GM12864 (cell line): Measurements from ENCODE around the gene KCNQ2.

Source experiments
- DNase-seq: peaks from one replicate; pipeline ENCODE4 v3.0.0-alpha.2; 2011; ENCODE audit warnings: low read depth
- H3K4me3 ChIP-seq: 2 replicates; pipeline ENCODE4 v1.5.1; 2011; ENCODE audit warnings: mild to moderate bottlenecking, low read depth, low read length, control low read depth
- TF ChIP-seq, protein P1 (sequence below): IDR thresholded peaks from 2 replicates; pipeline ENCODE4 v1.5.1; 2011; ENCODE audit warnings: low read depth, mild to moderate bottlenecking, moderate library complexity, low read length, control low read depth, inconsistent platforms; ENCODE audit errors: missing control alignments

Gene KCNQ2

DNA sequence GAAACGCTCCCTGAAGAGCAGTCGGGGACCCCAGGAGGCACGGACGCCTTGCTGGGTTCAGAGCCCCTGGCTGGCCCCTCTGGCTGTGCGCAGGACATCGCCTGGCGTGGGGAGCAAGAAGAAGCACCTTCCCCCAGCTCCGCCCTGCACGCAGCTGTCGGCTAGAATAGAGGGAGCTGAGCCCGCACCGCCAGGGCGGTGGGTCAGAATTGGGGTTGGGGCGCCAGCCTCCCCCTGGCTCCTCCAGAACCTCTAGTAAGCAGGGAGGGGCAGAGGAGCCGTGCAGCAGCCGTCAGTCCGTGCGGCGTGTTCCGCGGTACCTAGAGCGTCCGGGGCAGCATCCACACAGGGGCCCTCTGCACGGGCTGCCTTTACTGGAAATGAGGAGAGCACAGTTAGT lies 53.2 kb downstream of the KCNQ2 start:
- TF ChIP-seq, protein P1, sequence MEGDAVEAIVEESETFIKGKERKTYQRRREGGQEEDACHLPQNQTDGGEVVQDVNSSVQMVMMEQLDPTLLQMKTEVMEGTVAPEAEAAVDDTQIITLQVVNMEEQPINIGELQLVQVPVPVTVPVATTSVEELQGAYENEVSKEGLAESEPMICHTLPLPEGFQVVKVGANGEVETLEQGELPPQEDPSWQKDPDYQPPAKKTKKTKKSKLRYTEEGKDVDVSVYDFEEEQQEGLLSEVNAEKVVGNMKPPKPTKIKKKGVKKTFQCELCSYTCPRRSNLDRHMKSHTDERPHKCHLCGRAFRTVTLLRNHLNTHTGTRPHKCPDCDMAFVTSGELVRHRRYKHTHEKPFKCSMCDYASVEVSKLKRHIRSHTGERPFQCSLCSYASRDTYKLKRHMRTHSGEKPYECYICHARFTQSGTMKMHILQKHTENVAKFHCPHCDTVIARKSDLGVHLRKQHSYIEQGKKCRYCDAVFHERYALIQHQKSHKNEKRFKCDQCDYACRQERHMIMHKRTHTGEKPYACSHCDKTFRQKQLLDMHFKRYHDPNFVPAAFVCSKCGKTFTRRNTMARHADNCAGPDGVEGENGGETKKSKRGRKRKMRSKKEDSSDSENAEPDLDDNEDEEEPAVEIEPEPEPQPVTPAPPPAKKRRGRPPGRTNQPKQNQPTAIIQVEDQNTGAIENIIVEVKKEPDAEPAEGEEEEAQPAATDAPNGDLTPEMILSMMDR: no peak
- DNase-seq: no peak
- H3K4me3 ChIP-seq: no peak overlapping the region

DNA sequence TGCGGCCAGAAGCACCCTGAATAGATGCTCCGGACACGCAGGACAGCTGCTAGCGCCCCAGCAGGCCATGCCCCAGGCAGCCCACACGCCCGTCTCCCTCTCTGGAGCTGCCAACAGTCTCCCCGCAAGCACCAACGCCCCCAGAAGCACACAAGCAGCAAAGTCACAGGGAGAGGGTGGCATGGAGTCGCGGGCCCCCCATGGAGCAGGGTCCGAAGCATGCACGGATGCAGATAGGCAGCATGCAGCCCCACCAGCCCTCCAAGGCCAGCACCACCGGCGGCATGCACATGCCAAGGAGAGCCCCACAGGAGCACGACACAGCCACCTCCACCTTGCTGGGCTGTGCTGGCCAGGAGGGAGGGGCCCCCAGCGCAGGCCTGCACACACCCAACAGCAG lies 53.8 kb downstream of the KCNQ2 start:
- DNase-seq: no peak
- no peak overlapping the region for H3K4me3 ChIP-seq
- TF ChIP-seq, protein P1: no peak

DNA sequence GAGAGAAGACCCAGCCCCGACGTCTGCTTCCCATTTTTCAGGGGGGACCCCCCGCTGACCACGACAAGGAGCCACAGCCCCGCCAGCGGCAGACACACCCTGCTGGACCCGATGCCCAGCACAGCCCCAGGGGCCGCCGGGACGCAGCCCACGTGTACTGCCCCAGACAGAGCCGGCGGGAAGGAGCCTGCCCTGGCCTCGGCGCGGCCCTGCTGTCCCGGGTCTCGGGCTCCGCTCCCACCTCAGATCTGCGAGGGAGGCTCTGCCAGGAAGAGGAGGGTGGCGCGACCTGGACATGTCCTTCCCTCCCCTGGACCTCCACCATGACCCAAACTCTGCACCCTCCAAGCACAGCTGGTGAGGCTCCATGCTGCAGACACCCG lies 54.7 kb downstream of the KCNQ2 start:
- DNase-seq: no peak
- TF ChIP-seq, protein P1: no peak
- no peak overlapping the region for H3K4me3 ChIP-seq

DNA sequence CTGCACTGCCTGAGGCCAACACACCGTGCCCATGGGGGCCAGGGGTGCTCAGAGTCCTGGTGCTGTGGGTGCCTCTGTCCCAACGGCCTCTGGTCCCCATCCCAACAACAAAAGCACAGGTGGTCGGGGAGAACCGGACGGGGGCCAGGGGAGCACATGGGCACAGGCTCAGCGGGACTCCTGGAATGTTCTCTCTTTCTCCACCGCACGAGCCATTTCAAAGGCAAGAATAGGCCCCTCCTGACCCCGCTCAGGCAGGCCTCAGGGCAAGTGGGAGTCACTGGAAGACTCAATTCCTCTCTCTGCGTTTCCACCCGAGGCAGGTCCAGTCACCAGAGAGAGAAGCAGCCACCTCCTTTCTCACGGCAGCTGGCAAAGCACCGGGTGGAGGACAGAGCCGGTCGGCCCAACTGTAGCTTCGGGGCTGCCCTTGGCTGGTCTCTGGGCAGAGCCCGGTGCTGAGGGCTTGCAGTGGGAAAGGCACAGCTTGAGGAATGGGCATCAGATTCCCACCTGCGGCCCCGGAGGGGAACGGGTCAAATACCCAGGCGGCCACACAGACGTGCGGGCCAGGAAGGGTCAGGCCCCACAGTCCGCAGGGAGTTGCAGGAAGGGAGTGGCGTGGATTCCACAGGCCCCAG lies 55.2 kb downstream of the KCNQ2 start:
- H3K4me3 ChIP-seq: no peak overlapping the region
- TF ChIP-seq, protein P1: no peak
- no peak for DNase-seq

DNA sequence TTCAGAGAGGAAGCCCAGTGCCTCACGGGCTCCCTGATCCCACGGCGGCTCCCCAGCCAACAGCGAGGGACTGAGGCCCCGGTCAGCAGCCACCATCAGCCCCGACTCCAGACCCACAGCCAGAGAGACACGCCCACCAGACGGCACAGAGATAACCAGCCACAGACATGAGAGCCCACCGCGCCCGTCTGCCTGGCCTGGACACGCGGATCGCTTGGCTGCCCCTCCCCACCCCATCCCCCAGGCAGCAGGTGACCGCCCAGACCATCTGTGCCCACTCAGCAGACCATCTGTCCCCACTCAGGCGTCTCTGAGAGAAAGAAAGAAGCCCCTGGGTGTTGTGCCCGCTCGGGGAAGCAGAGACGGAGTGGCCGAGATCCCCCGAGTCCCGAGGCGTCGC lies 55.8 kb downstream of the KCNQ2 start:
- no peak for DNase-seq
- no peak overlapping the region for H3K4me3 ChIP-seq
- TF ChIP-seq, protein P1: no peak

DNA sequence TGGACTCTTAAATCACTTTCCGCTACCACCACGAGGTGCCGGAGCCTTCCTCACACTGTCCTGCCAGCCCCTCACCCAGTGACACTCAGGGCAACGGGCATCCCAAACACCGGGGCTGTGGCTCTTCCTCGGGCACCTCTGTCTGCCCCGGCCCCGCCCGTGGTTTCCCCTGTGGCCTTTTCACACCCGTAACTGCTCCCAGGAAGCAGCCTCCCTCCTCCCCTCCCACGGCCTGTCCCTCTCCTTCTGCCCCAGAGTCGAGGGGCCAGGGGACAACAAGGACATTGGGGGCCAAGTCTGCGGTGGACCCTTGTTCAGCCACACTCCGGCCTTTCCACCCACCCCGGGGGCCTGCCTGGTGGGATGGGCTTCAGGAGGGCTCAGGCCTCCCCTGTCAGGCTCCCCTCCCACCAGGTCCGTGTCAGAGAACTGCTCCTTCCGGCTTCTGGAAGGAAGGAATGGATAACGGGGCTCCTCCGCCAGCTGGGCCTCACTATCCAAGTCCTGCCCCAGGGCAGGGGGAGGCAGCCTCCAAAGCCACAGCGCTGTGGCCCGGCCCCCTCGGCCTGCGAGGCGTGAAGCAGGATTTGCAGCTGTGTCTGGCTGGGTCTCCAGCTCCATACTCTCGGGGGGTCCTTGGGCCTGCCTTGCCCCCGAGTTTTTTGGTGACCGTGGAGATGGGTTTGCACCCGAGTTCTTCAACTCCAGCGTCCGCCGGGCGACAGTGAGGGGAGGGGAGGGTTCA lies 56.6 kb downstream of the KCNQ2 start:
- no peak overlapping the region for H3K4me3 ChIP-seq
- no peak for DNase-seq
- TF ChIP-seq, protein P1: no peak
